SK-N-MC (cell line): ENCODE results near the gene HABP2.

ENCODE experiments used
- DNase-seq: peaks from one replicate; pipeline ENCODE4 v3.0.0-alpha.2; 2011; ENCODE audit warnings: low read depth, low spot score
- H3K27ac ChIP-seq: fragments of 200-600 bp; sonication (generic); 2 replicates; pipeline ENCODE4 v1.5.1; 2016; ENCODE audit warnings: mixed run types
- H3K36me3 ChIP-seq: fragments of 200-600 bp; sonication (generic); 2 replicates; pipeline ENCODE4 v1.6.1; 2017; ENCODE audit warnings: antibody characterized with exemption, low read length, mixed read lengths; ENCODE audit not compliant: insufficient read depth
- H3K4me3 ChIP-seq: fragments of 200-600 bp; sonication (generic); 2 replicates; pipeline ENCODE4 v1.5.1; 2016
- H3K9ac ChIP-seq: fragments of 200-600 bp; sonication (generic); 2 replicates; pipeline ENCODE4 v1.8.0; 2017; ENCODE audit warnings: mixed run types, mixed read lengths; ENCODE audit not compliant: insufficient read length
- H3K9me3 ChIP-seq: fragments of 200-600 bp; sonication (generic); 2 replicates; pipeline ENCODE4 v1.6.1; 2017; ENCODE audit warnings: low read depth, mild to moderate bottlenecking, antibody characterized with exemption, low read length, moderate library complexity, mixed read lengths
- EZH2 ChIP-seq: fragments of 200-600 bp; sonication (generic); IDR thresholded peaks from one replicate; pipeline ENCODE4 v1.6.1; 2017; ENCODE audit warnings: antibody characterized with exemption
- FOXP2 ChIP-seq: optimal IDR thresholded peaks from 2 replicates; pipeline ENCODE3; 2011; ENCODE audit warnings: mild to moderate bottlenecking, moderate library complexity; ENCODE audit not compliant: insufficient read depth; ENCODE audit errors: extremely low read length, control extremely low read depth
- POLR2AphosphoS5 ChIP-seq: IDR thresholded peaks from 2 replicates; pipeline ENCODE4 v1.6.1; 2012; ENCODE audit warnings: mild to moderate bottlenecking, low read depth, low read length, borderline replicate concordance

HABP2 gene

GRCh38 chr10:113572520-113573290 is 19.9 kb downstream of the HABP2 start:
- TF ChIP-seq FOXP2 (no peak), EZH2 (no peak), POLR2AphosphoS5 (no peak)
- Histone ChIP-seq H3K4me3 (no peak overlapping the region), H3K36me3 (no peaks in the 10 kb centered on the region), H3K9me3 (no peaks in the 10 kb centered on the region), H3K9ac (no peak overlapping the region), H3K27ac (no peak overlapping the region)
- DNase-seq = no peak

- Histone ChIP-seq H3K9ac (no peak overlapping the region), H3K4me3 (no peak overlapping the region), H3K36me3 (no peaks in the 10 kb centered on the region), H3K27ac (no peak overlapping the region), H3K9me3 (no peaks in the 10 kb centered on the region)
- TF ChIP-seq EZH2 = no peak
- no peak for TF ChIP-seq POLR2AphosphoS5
- no peak for TF ChIP-seq FOXP2
- DNase-seq = no peak
These were observed 20.5 kb downstream of the HABP2 start for GRCh38 chr10:113573368-113573767.

DNA sequence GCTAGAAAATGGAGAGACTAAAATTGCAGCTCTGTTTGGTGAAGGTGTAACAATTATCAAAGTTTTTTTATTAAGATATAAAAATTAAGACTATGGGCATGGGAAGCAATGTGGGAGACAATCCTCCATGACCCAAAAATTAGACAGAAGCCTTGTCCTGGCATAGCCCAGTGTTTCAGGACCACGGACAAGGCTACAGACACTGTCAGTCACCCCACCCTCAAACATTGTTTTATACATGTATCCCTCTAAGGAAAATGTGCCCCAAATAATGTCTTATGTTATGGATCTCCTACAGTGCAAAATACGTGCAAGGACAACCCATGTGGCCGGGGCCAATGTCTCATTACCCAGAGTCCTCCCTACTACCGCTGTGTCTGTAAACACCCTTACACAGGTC is 24.0 kb downstream of the HABP2 start:
- no peak for DNase-seq
- no peak overlapping the region for H3K27ac ChIP-seq

DNA sequence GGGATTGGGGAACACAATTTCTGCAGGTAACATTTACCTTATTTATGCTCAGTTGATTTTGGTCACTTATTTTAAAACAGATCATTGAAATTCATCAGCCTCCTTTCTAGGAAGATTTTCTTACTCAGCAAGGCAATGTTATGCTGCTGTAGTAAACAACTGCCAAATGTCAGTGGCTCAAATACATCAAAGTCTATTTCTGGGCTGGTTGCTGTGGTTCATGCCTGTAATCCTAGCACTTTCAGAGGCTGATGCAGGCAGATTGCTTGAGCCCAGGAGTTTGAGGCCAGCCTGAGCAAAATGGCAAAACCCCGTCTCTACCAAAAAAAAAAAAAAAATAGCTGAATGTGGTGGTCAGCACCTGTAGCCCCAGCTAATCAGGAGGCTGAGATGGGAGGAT is 25.9 kb downstream of the HABP2 start:
- Histone ChIP-seq H3K9me3 (no peaks in the 10 kb centered on the region), H3K27ac (no peak overlapping the region), H3K4me3 (no peak overlapping the region), H3K9ac (no peak overlapping the region), H3K36me3 (no peaks in the 10 kb centered on the region)
- TF ChIP-seq FOXP2 (no peak), POLR2AphosphoS5 (no peak), EZH2 (no peak)
- no peak for DNase-seq

More for the DNA sequence above, 24.0 kb downstream of the HABP2 start:
- no peaks in the 10 kb centered on the region for H3K9me3 ChIP-seq
- TF ChIP-seq EZH2 (no peak), POLR2AphosphoS5 (no peak), FOXP2 (no peak)
- no peaks in the 10 kb centered on the region for H3K36me3 ChIP-seq
- no peak overlapping the region for H3K4me3 ChIP-seq
- no peak overlapping the region for H3K9ac ChIP-seq

DNA sequence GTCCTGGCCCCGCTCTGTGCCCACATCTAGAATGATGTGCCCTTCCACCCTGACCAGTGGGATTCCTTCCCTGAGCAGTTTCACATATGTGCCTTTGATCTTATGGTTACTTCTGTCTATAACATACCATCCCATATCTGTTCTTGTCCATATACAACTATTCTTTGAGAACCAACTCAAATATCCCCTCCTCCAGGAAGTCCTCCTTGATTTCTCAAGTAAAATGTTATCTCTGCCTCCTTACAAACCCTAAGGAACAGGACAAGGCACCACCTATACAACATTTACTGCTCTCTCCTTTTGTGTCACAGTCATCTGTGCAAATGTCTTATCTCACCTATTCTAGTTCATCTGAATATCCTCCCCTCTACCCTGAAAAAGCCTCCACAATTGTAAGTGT is 28.2 kb downstream of the HABP2 start:
- Histone ChIP-seq H3K9ac (no peak overlapping the region), H3K9me3 (no peaks in the 10 kb centered on the region), H3K36me3 (no peaks in the 10 kb centered on the region), H3K4me3 (no peak overlapping the region), H3K27ac (no peak overlapping the region)
- DNase-seq = no peak
- TF ChIP-seq EZH2 (no peak), POLR2AphosphoS5 (no peak), FOXP2 (no peak)

GRCh38 chr10:113583571-113583970 is 30.7 kb downstream of the HABP2 start:
- H3K4me3 ChIP-seq = no peak overlapping the region
- TF ChIP-seq EZH2 (no peak), FOXP2 (no peak), POLR2AphosphoS5 (no peak)
- no peak overlapping the region for H3K27ac ChIP-seq

DNA sequence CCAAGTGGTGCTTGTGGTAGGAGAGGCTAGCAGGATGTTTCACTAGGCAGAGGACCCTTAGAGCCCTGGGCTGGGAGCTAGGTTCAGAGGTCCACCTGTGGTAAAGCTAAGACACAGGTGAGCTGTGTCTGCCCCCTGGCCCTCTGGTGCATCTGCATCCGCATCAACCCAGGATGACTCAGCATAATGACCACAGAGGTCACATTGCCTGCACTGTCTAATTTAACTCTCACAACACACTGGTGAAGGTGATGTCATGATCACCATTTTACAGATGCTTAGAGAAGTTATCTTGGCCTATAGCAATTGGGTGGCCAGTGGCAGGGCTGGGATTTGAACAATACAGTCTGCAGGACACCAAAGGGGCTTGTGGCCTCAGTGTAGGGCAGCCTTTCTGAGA is 33.1 kb downstream of the HABP2 start:
- Histone ChIP-seq H3K36me3 (no peaks in the 10 kb centered on the region), H3K9ac (no peak overlapping the region), H3K4me3 (no peak overlapping the region), H3K27ac (no peak overlapping the region), H3K9me3 (no peaks in the 10 kb centered on the region)
- TF ChIP-seq FOXP2 (no peak), EZH2 (no peak), POLR2AphosphoS5 (no peak)
- no peak for DNase-seq

More at GRCh38 chr10:113583571-113583970, 30.7 kb downstream of the HABP2 start:
- H3K9ac ChIP-seq = no peak overlapping the region
- no peaks in the 10 kb centered on the region for H3K36me3 ChIP-seq
- DNase-seq = no peak
- no peaks in the 10 kb centered on the region for H3K9me3 ChIP-seq

DNA sequence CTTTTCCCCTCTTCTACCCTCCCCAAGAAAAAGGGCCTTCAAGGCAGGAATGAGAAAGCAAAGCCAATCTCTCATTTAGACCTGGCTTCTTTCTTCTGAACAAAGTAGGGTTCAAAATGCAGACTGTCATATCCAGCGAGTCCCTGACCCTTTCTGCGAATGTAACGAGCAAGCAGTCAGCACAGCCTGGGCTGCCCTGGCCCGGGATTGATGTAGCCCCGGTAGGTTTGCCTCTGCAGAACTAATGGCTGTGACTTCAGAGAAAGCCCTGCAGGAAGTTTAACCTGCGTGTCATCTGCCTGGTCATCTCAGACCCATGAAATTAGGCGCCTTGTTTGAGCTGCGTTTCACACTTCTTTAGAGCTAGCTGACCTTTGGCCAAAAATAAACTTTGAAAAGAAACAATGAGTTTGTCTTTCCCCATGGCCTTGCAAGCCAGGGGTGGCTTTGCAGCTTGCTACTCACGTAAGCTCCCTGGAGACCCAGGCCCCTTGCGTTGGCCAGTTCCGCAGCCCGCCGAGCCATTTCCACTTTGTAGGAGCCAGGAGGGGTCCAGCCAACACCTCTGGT is 36.4 kb downstream of the HABP2 start:
- H3K27ac ChIP-seq = no peak overlapping the region
- H3K9me3 ChIP-seq = no peaks in the 10 kb centered on the region
- H3K4me3 ChIP-seq = no peak overlapping the region
- H3K36me3 ChIP-seq = no peaks in the 10 kb centered on the region
- no peak overlapping the region for H3K9ac ChIP-seq
- TF ChIP-seq FOXP2 (no peak), EZH2 (no peak), POLR2AphosphoS5 (no peak)
- DNase-seq = no peak

DNA sequence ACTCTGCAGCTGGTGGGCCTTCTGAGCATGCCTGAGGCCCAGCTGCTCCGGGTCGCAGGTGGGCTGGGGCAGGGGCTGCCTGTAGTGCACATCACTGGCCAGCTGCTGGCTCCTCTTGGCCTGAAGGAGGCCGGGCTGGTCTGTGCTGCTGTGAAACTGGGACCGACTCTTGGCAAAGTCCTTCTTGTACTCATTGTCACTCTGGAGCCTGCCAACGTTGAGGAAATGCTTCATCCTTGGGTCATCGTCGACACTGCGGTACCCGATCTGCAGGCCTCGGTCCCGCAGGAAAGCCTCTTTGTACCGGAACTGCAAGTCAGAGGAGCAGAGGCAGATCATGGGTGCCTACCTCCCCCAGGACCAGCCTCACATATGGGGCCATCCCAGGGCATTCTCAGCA is 37.7 kb downstream of the HABP2 start:
- Histone ChIP-seq H3K9ac (no peak overlapping the region), H3K36me3 (no peaks in the 10 kb centered on the region), H3K4me3 (no peak overlapping the region), H3K27ac (no peak overlapping the region), H3K9me3 (no peaks in the 10 kb centered on the region)
- no peak for TF ChIP-seq POLR2AphosphoS5
- TF ChIP-seq FOXP2 = no peak
- no peak for TF ChIP-seq EZH2
- DNase-seq = no peak
